HepG2 (cell line): ENCODE results near the gene NEURL3. TPM values are rescaled to one million over a fixed set of nuclear protein-coding genes. Genes with fewer than 3 reads are reported as not detected.

Experiments used
- ARID2 ChIP-seq: sonication (generic); formaldehyde crosslinking; IDR thresholded peaks from 2 replicates; pipeline ENCODE4 v1.8.1; 2022; ENCODE audit warnings: mild to moderate bottlenecking, missing genetic modification reagents, borderline replicate concordance
- ARNT ChIP-seq: fragments of 450-650 bp; IDR thresholded peaks from 2 replicates; pipeline ENCODE4 v1.6.1; 2017
- BRCA1 ChIP-seq: sonication (generic); formaldehyde crosslinking; IDR thresholded peaks from 2 replicates; pipeline ENCODE4 v1.4.0; 2020; ENCODE audit warnings: missing genetic modification reagents
- CEBPB ChIP-seq: IDR thresholded peaks from 2 replicates; pipeline ENCODE4 v1.6.1; 2011; ENCODE audit warnings: low read depth, low read length, improper control_type of control experiment, borderline replicate concordance
- MAFG ChIP-seq: sonication (generic); formaldehyde crosslinking; IDR thresholded peaks from 2 replicates; pipeline ENCODE4 v1.5.1; 2020; ENCODE audit warnings: mild to moderate bottlenecking, missing genetic modification reagents
- ZBTB10 ChIP-seq: sonication (generic); formaldehyde crosslinking; IDR thresholded peaks from 2 replicates; pipeline ENCODE4 v1.4.0; 2020; ENCODE audit warnings: missing genetic modification reagents, borderline replicate concordance
- ZBTB34 ChIP-seq: sonication (generic); formaldehyde crosslinking; IDR thresholded peaks from 2 replicates; pipeline ENCODE4 v1.8.0; 2022; ENCODE audit warnings: mild to moderate bottlenecking, missing genetic modification reagents
- ZBTB7A ChIP-seq: sonication (generic); formaldehyde crosslinking; IDR thresholded peaks from 2 replicates; pipeline ENCODE4 v1.8.0; 2022; ENCODE audit warnings: mild to moderate bottlenecking, missing genetic modification reagents
- ZHX2 ChIP-seq, 2 experiments: sonication (generic) in 1 of 2; formaldehyde crosslinking in 1 of 2; IDR thresholded peaks; 2 replicates each; pipeline versions ENCODE4 v1.6.1 to v1.9.0; 2014 to 2022; ENCODE audit warnings: antibody characterized with exemption in 1 of 2, borderline replicate concordance in 1 of 2, inconsistent platforms in 1 of 2, low read depth in 1 of 2, missing genetic modification reagents in 1 of 2
- ZNF235 ChIP-seq: sonication (generic); formaldehyde crosslinking; IDR thresholded peaks from 2 replicates; pipeline ENCODE4 v1.8.1; 2023; ENCODE audit warnings: mild to moderate bottlenecking, missing genetic modification reagents, borderline replicate concordance
- ZNF550 ChIP-seq: sonication (generic); formaldehyde crosslinking; IDR thresholded peaks from 2 replicates; pipeline ENCODE4 v1.4.0; 2020; ENCODE audit warnings: mild to moderate bottlenecking, missing genetic modification reagents, borderline replicate concordance
- ZNF576 ChIP-seq: sonication (generic); formaldehyde crosslinking; IDR thresholded peaks from 2 replicates; pipeline ENCODE4 v1.4.0; 2020; ENCODE audit warnings: mild to moderate bottlenecking, missing genetic modification reagents
- ZNF615 ChIP-seq: sonication (generic); formaldehyde crosslinking; IDR thresholded peaks from 2 replicates; pipeline ENCODE4 v1.5.0; 2020; ENCODE audit warnings: mild to moderate bottlenecking, missing genetic modification reagents, borderline replicate concordance
- ZNF770 ChIP-seq: sonication (generic); formaldehyde crosslinking; IDR thresholded peaks from 2 replicates; pipeline ENCODE4 v1.5.0; 2020; ENCODE audit warnings: mild to moderate bottlenecking, missing genetic modification reagents
- ZNF780A ChIP-seq: sonication (generic); formaldehyde crosslinking; IDR thresholded peaks from 2 replicates; pipeline ENCODE4 v1.8.0; 2022; ENCODE audit warnings: mild to moderate bottlenecking, missing genetic modification reagents, moderate library complexity
- polyA plus RNA-seq, 8 experiments: library from polyadenylated mRNA; depleted of rRNA in 3 of 8; stranded (reverse) in 7 of 8; unstranded in 1 of 8; fragments of >200 nt; fragmentation: Illumina TruSeq in 4 of 8; extraction: Trizol in 4 of 8; gene quantifications; 2 replicates each; pipeline versions ENCODE4 v1.2.1 to v1.2.3, GENCODE V29; 2011 to 2016; ENCODE audit warnings: low read depth in 4 of 8, missing spikeins in 1 of 8, mixed read lengths in 1 of 8; ENCODE audit not compliant: insufficient read depth in 1 of 8
- total RNA-seq, 5 experiments: library from RNA; depleted of rRNA; stranded (reverse); fragments of >200 nt; fragmentation: Illumina TruSeq; extraction: Trizol; gene quantifications; 2 replicates each; pipeline ENCODE4 v1.2.3, GENCODE V29; 2016; ENCODE audit warnings: low read depth in 1 of 5

The NEURL3 gene
- total and polyA plus RNA-seq, 2 of the 13 experiments (the other 11 are each of a cell fraction or from before 2014, with no cell fraction given) = 0.16 to 1.2 TPM

- 0 out of 2 replicates have a peak, but pooled peaks have one; percentile 16 for TF ChIP-seq ZNF770 (CRISPR knock-in tag)
- no peak for TF ChIP-seq ZBTB34 (CRISPR knock-in tag)
- no peak for TF ChIP-seq ZBTB7A (CRISPR knock-in tag)
- TF ChIP-seq ZNF235 (CRISPR knock-in tag) = no peak
- TF ChIP-seq ZHX2 (IDR thresholded peaks at IDR 0.05; ENCODE audit: low read depth) = no peak
- TF ChIP-seq ZHX2 (CRISPR knock-in tag; IDR thresholded peaks at IDR 0.05; ENCODE audit: borderline replicate concordance) = no peak
- TF ChIP-seq ARNT = no peak
- TF ChIP-seq ZNF780A = no peak
- TF ChIP-seq ARID2 = no peak
- no peak for TF ChIP-seq MAFG
- TF ChIP-seq ZBTB10 = no peak; the same call in 1 of the 2 replicates
- TF ChIP-seq CEBPB = no peak
- TF ChIP-seq BRCA1 (CRISPR knock-in tag) = no peak
- no peak for TF ChIP-seq ZNF550
- no peak for TF ChIP-seq ZNF576
- no peak for TF ChIP-seq ZNF615 (CRISPR knock-in tag)
These were observed 32.0 kb upstream of the NEURL3 start (continued) for GRCh38 chr2:96537066-96537733.
